GM08714 (cell line): ENCODE results near the gene TANC1.
"Not testable (repeated sequence)": the region's sequence is repeated elsewhere in the genome, so short reads cannot be mapped to it uniquely, and the experiment has no call there.

Source experiments
- H3K4me3 ChIP-seq: fragments of 200-500 bp; sonication (Bioruptor generic); 2 replicates; pipeline ENCODE4 v1.5.1; 2014; ENCODE audit warnings: mild to moderate bottlenecking, low read length, inconsistent platforms
- ZNF274 ChIP-seq: IDR thresholded peaks from 2 replicates; pipeline ENCODE4 v1.6.1; 2012; ENCODE audit warnings: mild to moderate bottlenecking, low read depth, low read length

The TANC1 gene

DNA sequence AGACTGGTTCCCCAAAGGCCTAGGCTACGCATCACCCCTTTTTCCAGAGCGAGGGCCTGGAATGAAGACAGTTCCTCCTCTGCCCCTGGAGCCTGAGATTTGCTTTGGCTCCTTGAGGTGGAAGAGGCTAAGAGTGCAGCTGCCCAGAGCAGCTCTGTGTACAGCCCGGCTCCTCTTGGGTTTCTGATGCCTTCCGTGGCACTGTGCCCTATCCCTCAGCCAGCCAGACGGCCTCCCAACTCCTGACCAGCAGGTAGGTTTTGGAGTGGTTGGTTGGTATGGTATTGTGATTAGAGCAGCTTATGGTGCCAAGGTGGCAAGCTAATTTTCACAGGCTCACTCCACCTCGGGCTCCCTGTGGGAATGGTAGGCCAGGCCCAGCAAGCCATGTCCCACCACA lies 112.2 kb downstream of the TANC1 start:
- H3K4me3 ChIP-seq = no peak overlapping the region
- no peak for TF ChIP-seq ZNF274

GRCh38 chr2:159082119-159082518 lies 113.7 kb downstream of the TANC1 start:
- H3K4me3 ChIP-seq = no peak overlapping the region

DNA sequence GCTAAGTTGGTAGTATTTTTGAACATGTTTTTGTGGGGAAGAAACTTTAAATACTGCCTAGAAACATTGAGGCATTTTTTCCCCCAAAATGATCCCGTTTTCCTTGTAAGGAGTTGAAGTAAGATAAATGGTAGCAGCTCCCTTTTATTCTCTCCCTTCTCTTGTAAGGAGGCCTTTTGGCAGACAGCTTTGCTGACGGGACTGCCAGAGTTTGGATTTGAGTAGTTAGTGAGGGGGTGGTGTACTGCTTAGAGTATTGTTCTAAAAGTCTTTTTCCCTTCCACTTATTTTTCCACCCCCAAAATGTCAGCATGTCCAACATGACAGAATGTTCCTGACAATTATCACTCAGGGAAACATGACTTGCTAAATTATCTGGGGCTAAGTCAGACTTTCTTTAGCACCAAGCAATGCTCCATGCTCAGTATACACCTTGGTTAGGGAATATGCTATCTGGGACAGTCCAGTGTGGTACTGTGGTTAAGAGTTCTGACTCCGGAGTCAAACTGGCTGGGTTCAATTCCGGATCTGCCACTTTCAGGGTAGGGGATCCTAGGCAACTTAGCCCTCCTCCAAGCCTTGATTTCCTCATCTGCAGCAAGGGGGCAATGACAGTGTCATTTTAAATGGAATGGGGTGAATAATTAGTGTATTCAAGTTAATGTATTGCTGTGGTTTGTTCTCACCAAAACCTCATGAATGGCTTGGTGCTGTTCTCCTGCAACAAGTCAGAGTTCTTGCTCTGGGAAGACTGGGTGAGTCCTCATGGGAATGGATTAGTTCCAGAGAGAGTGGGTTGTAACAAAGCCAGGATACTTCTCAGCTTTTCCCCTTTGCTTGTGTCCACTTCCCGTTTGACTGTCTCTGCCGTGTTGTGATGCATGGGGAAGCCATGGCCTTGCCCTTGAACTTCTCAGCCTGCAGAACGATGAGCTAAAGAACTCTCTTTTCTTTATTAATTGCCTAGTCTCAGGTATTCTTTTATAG lies 116.2 kb downstream of the TANC1 start:
- no peak for TF ChIP-seq ZNF274
- H3K4me3 ChIP-seq = no peak overlapping the region

More at GRCh38 chr2:159082119-159082518, 113.7 kb downstream of the TANC1 start:
- TF ChIP-seq ZNF274 = no peak

DNA sequence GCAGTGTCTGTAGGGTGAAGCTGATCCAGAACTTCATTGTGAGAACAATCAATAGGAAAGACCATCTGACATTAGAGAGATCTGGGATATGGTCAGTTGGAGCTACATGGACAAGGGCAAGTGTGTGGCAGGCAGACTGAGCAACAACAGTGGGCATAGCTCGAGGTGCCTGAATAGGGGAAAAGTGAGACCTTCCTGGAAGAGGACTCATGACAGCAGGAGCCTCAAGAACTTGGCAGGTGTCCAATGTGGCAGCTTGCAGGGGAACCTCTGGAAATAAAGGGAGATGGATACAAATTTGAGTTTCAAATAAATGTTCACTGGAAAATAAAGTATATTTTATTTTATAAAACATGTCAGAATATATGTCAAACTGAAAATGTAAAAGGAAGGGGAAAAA lies 117.9 kb downstream of the TANC1 start:
- H3K4me3 ChIP-seq = no peak overlapping the region
- no peak for TF ChIP-seq ZNF274

DNA sequence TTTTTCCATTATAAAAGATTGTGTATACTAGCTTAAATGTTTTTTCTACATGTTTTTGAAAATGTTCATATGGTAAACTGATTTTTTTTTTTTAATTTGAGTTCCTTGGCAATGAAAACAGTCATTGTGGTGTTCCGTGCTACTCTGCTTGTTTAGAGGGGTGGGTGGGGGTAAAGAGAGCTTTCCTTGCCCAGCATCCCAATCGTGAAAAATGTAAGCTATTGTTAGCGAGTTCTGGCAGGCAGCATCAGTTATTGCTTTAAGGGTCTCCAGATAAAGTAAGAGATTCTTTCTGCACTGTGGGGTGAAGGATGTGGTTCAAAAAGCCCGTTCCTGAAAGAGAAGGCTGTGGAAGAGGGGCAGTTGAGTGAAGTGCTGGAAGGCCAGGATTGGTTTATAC lies 118.4 kb downstream of the TANC1 start:
- TF ChIP-seq ZNF274 = no peak
- H3K4me3 ChIP-seq = no peak overlapping the region

DNA sequence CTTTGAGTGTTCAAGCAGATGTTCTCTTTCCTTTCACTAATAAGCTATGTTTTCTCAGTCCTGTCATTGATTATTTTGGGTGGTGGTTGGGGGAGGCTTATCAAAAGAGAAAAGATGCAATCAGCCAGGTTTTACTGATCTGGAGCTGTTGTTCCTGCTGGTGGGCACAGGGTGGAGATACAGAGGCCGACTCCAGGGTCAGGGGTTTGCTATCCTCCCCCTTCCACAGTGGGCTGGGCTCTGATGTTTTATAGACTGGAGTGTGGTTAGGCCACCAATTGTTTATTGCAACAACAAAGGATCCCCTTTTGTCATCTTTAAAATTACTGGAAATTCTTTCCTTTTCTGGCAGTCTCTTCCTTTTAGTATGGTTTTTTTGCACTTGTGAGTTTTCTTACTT lies 120.5 kb downstream of the TANC1 start:
- TF ChIP-seq ZNF274 = no peak
- no peak overlapping the region for H3K4me3 ChIP-seq

GRCh38 chr2:159089543-159089942 lies 121.1 kb downstream of the TANC1 start:
- no peak overlapping the region for H3K4me3 ChIP-seq
- TF ChIP-seq ZNF274 = no peak

- H3K4me3 ChIP-seq = no peak overlapping the region
- TF ChIP-seq ZNF274 = no peak
Observed at GRCh38 chr2:159090514-159091201, 122.2 kb downstream of the TANC1 start.

DNA sequence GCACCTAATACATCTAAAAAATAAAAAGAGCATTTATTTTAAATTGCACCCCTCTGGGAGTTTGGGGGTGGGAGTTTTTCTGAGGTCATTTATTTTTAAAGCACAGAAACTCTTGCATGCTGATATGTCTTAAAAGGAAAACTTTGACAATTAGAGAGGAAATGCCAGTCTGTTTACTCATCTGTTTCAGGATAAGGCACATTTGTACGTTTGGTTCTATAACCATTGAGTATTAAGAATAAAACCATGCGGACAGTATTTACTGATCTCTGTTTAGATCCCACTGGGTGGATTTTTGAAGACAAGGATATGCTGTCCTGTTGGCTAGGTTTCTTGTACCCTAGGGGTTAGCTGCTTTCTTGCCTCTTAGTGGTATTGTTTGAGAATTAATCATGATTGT lies 122.9 kb downstream of the TANC1 start:
- no peak overlapping the region for H3K4me3 ChIP-seq
- TF ChIP-seq ZNF274 = no peak

- no peak for TF ChIP-seq ZNF274
- no peak overlapping the region for H3K4me3 ChIP-seq
Observed at GRCh38 chr2:159091976-159092375, 123.5 kb downstream of the TANC1 start.

DNA sequence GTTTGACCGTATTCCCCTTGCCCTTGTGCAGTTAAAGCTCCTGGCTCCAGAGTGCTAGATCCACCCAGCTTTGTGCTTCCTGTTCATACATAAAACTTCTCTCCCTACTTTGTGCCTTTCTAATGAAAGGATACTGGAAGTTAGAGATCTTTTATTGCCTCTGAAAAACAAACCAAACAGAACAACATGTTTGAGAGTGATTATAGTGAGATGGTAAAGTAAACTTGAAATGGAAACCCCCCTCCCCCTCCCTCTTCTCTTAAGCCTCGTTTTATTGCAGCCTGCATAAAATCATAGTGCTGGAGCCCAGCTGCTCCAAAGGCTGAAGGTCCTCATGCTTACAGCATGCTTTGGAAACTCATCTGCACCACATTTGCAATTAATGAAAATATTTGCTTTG lies 125.1 kb downstream of the TANC1 start:
- TF ChIP-seq ZNF274 = no peak
- H3K4me3 ChIP-seq = no peak overlapping the region

GRCh38 chr2:159094173-159094737 lies 125.8 kb downstream of the TANC1 start:
- TF ChIP-seq ZNF274 = no peak
- no peak overlapping the region for H3K4me3 ChIP-seq

GRCh38 chr2:159095813-159096212 lies 127.4 kb downstream of the TANC1 start:
- no peak overlapping the region for H3K4me3 ChIP-seq
- TF ChIP-seq ZNF274 = no peak

DNA sequence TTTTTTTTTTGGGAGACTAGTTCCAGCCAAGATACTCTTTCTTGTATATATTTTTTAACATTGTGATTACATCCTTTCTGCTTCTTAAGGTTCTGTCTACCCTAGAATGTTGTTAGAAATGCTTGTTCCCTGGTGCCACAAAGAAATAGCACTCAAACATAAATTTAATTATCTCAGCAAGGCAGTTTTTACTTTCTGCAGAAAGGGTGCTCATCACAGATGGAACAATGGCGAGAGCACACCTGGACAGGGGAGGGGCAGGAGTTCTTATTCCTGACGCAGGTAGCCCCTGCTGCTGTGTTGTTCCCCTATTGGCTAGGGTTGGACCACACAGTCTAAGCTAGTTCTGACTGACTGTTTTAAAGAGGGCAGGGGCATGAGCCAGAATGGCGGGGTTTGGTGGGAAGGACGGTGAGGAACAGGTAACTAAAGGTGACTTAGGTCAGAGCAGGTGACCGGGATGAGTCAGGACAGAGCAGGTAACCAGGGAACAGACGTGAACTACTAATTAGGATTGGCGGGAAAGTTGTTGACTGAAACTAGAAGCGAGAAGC lies 127.9 kb downstream of the TANC1 start:
- H3K4me3 ChIP-seq = not testable (repeated sequence)
